Stimulated activated CD4-positive, alpha-beta T cell treated with anti-CD3 and anti-CD28 coated beads, Interleukin-15, amount 100 ng/mL, for 1 hour (primary cell): ENCODE results near the gene SEC16A.

Experiments
- DNase-seq, 2 donors: peaks; one replicate each; pipeline ENCODE4 v3.0.0-alpha.2; 2020; ENCODE audit warnings: low read depth in 1 of 2, low spot score in 1 of 2

Gene SEC16A

GRCh38 chr9:136482793-136483588 lies at the start of gene SEC16A:
Gene SEC16A (minus strand): TSS chr9:136483040. CDS start chr9:136477615, 5,425 bp downstream.
- DNase-seq = peak; percentile 100

DNA sequence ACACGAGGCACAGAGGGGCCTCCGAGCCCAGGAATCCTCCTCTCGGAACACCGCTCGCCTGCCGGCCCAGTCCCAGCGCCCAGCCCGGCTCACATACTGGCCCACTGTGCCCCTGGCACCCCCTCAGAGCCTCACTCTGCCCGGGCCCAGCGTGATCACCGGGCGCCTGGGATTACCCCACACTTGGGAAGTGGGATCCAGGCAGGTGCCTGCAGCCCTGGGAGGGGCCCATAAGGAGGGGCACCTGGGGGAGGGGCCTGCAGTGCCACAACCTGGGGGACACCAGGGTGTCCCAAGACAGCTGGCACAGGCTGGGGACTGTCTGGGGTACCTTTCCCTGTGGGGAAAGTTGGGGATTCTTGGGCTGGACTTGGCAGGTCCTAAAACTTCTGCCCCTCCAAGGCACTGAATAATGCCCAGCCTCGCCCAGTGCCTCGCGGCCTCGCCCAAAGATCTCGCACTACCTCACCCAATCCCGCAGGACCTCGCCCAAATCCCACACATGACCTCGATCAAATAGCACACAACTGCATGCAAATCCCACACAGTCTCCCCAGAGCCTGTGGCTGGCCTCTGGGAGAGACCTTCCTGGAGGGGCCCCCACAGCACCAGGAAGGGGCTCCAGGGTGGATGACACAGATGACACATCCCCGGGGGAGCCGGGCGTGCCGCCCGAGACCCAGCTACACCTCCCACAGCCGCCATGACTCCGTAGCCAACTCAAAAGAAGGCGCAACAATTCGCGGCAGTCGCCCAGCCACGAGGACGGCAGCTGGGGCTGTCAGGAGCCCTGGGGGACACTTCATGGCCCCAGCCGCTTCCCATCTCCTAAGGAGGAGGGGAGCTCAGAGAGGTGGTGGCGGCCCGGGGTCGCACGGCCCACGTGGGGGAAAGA lies 49.3 kb upstream of the SEC16A start:
- no peak for DNase-seq

GRCh38 chr9:136531186-136531903 lies 48.5 kb upstream of the SEC16A start:
- DNase-seq = no peak

GRCh38 chr9:136530461-136531089 lies 47.7 kb upstream of the SEC16A start:
- DNase-seq = no peak

- no peak for DNase-seq
Measured at GRCh38 chr9:136529516-136530460, 46.9 kb upstream of the SEC16A start.

DNA sequence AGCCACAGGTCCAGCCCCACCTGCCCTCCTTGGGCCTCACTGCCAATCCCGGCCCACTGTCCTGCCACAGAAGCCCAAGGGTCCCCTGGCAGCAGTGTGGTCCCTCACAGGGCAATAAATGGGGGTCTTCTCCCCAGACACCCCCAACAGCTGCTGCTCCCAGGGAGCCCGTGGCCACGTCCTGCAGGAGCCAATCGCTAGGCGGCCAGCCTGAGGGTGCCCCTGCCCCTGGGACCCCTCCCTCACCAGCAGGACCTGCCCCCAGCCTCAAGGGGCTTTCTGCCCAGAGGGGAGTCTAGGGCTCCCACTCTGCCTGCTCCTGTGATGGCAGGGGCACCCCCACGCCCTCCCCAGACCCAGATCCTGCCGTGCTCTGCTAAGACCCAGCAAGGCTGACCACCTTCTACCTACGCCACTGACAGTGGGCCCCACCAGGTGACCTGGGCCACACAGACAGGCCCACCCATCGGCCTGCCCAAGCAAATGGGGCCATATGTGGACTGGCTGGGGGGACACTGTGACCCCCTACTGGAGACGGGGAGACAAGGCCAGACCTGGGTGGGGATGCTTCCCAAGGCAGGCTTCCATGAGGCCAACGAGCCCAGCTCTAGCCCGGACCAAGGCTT lies 46.0 kb upstream of the SEC16A start:
- DNase-seq = no peak

DNA sequence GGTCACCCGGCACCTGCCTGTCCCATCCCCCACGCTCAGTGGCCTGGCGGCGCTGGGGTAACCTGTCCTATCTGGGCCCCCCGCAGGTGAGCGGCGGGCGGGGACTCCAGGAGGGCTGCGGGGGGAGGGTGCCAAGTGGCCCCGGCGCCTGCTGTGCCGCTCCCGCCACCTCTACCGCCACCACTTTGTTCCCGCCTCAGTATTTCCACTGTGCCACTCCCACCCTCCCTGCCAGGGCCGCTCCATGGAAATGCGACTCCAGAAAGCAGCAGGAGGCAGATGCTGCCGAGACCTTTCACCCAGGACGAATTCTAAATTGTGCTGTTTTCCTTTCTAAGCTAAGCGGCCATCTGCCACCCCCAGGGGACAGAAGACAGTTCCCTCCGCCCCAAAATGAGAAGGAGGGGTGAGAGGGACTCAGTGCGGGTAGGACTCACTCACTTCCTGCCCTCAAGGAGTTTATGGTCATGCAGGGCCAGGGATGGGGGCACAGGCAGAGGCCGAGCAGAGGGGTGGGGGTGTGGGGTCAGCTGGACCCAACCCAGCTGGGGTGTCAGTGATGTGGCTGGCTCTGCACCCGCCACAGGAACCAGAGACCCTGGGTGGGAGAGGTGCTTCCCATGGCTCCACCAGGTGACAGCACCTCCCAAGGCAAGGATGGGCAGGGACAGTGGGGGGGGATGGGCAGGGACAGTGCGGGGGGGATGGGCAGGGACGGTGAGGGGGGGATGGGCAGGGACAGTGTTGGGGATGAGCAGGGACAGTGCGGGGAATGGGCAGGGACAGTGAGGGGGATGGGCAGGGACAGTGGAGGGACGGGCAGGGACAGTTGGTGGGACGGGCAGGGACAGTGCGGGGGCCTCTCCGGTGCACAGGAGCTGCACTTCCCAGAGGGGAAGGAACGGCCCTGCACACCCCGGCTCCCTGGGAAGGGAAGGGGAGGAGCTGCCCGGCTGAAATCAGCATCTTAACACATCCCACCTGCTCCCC lies 45.2 kb upstream of the SEC16A start:
- DNase-seq = no peak

GRCh38 chr9:136527131-136527530 lies 44.3 kb upstream of the SEC16A start:
- DNase-seq = no peak

DNA sequence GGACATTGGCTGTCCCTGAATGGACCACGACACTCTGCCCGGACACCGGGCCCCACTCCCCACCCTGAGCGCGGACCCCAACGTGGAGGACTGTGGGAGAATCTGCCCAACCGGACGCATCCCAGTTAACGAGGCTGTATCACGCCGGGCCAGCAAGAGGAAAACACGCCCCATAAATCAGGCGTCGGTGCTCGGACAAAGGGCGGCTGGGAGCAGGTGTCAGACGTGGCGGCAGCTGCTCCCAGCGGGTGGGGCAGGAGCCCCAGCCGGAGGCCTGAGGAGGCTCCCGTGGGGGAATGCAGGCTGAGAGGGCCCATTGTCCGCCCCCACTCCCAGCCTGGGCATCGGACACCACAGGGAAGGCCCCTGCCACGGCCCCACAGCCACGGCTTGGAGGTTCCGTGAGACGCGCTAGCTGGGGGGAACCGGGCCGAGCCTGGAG lies 43.8 kb upstream of the SEC16A start:
- DNase-seq = no peak

- no peak for DNase-seq
Measured at GRCh38 chr9:136525841-136526499, 43.1 kb upstream of the SEC16A start.

DNA sequence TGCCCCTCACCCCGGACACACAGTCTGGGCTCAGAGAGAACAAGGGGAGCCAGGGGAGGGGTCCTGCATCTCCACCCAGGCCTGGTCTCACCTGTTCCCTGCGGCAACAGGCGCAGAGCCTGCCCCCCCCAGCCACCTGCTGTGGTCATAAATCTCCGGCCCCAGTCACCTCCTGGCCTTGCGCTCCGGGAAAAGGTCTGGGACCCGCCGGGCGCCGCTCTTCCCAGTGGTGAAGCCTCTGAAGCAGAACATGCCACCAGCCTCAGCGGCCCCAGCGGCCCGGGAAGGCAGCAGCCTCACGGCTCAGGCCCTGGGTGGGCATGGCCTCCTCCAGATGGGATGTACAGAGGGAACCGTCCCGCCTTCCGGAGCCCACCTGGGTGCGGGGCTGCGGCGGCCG lies 42.4 kb upstream of the SEC16A start:
- DNase-seq = no peak

- no peak for DNase-seq
Measured at GRCh38 chr9:136522314-136523237, 39.7 kb upstream of the SEC16A start.

GRCh38 chr9:136521537-136521936 lies 38.7 kb upstream of the SEC16A start:
- DNase-seq = no peak

- DNase-seq = no peak
Measured at GRCh38 chr9:136520053-136520540, 37.3 kb upstream of the SEC16A start.

DNA sequence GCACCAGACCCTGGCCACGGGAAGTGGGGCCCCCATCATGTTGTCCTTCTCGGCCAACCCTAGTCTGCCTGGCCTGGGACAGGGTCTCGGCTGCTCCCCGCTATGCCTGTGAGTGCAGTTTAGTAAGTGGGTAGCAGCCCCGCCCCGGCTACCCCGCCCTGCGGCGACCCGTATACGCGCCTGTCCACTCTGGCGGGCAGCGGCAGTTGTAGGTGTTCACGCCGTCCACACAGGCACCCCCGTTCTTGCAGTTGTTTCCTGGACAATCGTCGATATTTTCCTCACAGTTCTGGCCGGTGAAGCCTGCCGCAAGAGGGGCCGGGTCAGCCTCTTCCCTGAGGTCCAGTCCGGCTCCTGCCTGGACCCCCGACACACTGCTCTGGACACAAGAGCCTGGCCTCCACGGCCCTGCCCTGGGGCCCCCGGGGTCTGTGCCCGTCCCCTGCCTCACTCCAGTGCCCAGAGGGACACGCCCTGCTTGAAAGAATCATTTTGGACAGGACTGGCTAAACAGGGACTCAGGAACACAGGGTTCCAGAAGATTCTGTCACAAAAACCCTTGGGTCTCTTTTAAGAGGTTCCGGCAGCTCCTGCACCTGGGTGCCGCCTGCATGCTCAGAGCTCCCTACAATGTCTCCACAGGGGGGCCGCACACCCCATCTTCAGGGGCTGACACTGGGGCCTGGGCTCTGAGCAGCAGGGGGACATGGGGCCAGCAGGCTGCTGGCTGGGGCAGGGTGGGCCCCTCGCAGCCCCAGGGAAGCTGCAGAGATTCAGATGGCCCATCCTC lies 36.6 kb upstream of the SEC16A start:
- DNase-seq = no peak

DNA sequence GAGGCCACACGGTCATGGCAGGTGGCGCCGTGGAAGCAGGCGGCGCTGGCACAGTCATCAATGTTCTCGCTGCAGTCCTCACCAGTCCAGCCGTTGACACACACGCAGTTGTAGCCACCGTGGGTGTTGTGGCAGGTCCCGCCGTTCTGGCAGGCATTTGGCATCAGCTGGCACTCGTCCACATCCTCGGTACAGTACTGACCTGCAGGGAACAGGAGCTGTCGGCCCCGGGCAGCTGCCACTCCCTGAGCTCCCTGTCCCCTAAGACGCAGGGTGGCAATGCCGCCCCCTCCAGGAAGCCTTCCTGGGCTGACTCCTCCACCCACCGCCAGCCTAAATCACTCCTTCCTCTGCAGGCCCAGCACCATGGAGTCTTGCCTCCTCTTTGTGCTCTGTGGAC lies 35.8 kb upstream of the SEC16A start:
- DNase-seq = no peak
